Suppressor macrophage (primary cell): ENCODE measurements around the gene SMG5.

ENCODE experiments used
- DNase-seq, 4 experiments: peaks; one replicate each; pipeline ENCODE4 v3.0.0-alpha.2; 2020 to 2022

The SMG5 gene

DNA sequence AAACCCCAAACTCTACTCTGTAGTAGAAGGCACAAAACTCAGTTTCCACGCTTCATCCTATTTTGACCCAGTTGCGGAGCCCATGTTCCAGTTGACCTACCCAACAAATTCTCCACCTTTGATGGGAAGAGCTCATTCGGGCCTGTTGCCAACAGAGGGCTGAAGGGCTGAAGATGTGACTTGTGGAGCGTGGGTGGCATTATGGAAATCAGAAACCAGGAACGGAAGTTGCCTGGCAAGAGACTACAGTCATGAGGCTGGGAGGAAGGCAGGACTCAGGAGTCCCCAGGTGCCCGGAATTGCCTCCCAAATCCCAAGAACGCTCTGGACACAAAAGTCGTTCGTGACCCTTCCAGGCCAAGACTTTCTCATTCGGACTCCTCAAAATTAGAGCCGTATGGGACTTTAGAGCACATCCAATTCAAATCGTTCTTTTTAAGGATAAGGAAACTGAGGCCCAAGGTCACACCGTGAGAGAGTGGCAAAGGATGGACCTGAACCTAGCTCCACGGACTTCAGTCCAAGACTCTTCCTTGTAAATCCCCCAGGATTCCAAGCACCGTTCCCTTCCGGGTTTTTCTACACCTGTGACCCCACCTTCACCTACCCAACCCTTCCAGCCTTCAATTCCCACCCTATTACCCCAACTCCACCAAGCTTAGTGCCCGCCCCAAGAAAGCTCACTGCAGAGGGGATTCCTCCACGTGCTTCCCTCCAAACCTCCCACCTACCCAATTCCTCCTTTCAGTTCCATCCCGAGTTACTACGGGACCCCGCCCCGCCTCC is 739 bp downstream of the SMG5 start:
- peak; percentile 65 to 88 (median 82) for DNase-seq

- peak; percentile 74 to 85 (median 80) for DNase-seq
These were observed 1.3 kb downstream of the SMG5 start for GRCh38 chr1:156281281-156281680.

GRCh38 chr1:156279837-156280236 is 2.8 kb downstream of the SMG5 start:
- DNase-seq = no peak

GRCh38 chr1:156276966-156277381 is 5.7 kb downstream of the SMG5 start:
- DNase-seq = peak in 3 of 4 experiments; percentile 31 to 63 (median 42)

- peak in 3 of 4 experiments; percentile 17 to 79 (median 43) for DNase-seq
These were observed 6.1 kb downstream of the SMG5 start for GRCh38 chr1:156276532-156276931.

DNA sequence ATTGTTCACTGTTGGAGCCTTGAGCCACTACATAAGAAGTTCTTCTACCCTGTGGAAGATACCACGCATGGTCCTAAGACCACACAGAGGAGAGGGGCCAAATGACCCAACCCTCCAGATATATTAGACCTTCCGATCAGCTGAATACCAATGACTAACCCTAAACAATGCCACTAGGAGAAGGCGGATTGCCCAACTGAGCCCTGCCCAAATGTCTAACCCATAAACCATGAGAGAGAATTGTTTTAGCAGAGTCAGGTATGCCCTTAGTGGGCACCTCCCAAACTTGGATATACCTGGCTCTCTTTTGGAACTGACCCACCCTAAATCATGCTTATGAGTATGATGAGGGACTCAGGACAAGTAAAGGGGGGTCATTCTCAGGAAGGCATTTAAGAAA is 12.3 kb downstream of the SMG5 start:
- DNase-seq = no peak

DNA sequence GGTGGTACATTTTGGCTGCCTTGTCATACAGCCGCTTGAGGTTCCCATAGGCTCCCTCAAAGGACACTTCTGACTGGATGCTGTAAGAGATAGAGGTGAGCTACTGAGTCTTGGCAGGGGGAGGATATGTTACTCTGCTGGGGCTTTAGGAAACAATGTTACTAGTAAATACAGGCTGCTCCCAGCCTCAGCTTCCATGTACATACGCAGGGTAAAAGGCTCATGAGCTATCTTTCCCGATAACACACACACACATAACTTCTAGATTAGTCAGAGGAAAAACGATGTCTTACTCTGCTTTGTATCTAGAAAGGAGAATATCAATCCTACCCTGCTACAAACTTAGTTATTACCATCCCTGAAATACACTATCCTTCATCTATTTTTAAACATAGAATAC is 14.3 kb downstream of the SMG5 start:
- no peak for DNase-seq

DNA sequence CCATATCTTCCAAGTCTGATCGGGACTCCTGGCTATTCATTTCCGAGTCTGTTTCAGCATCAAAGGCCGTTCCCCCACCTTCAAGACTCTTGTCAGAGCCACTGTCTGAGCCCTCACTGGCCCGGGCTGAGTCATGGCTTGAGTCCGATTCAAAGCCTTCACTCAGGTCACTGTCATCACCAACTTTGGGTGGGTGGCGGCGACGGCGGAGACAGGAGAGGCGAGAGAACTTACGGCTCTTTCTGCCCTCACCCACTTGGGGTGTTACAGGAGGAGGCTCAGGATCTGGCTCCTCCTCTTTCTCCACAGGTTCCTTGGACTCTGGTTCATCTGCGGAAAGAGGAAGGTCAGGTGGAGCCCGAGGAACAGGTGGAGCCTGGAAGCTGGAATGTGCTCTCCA is 16.6 kb downstream of the SMG5 start:
- DNase-seq = no peak

DNA sequence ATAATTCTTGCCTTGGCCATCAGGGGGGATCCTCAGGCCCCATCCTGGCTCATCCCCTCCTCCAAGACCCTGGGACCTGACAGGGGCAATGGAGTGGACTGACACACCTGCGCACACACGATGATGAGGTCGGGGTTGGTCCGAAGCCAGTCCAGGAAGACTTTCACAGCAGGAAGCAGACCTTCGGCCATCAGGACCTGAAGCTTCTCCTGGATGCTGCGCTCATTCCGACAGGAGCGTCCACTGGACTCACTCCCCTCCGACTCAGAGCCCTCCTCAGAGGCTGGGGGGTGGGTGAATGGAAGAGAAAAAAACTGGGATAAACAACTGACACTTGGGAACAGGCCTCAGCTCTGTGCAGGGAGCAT is 19.4 kb downstream of the SMG5 start:
- no peak for DNase-seq

DNA sequence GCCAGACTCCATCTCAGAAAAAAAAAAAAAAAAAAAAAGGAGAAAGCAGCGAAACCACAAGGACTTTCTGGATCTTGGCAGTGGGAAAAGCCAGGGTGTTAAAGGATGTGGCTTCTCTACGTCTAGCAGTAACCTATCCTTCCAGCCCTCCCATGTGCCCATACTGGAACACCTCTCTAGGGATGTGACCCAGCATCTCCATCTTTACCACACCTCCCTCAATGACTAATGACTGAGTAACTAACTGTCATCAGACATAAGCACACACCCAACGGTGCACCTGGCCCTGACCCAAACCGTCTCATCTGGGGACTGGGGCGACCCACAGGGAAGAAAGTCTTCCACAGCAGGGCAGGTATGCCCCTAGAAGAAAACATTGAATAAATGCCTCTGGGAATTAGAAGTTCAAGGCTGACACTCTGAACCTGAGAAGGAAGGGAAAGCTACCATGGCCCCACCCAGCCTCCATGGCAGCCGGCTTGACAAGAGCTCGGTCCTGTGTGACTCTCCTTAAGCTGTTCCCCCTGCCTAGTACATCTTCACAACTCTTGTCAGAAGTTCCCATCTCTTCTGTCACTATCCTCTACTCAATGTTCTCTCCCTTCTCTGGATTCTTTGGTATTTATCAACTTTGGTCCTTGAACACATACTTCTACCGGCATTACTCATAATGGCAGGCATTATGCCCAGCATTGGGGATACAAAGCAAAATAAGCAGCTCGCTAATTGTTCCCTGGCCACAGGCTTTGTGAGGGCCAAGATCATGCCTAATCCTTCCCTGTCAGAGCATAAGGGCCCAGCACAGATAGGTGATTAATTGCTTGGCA is 20.0 kb downstream of the SMG5 start:
- DNase-seq = no peak

DNA sequence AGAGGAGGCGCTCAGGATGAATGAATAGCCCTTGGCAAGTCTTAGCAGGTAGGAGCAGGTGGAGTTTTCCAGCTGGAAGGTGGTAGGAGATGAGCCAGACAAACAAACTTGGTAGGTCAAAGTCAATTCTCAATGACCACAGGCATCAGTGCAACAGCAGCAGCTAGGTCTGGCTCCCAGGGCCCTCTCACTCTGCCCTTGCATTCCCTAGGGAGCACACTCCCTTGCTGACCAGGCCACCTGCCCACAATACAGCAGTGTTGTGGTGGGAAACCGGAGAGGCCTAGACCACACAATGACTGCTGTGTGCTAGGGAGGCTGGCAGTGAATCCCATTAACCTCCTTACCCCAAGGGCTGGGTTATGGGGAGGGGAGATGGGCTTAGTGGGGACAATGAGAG is 21.7 kb downstream of the SMG5 start:
- DNase-seq = no peak

GRCh38 chr1:156259805-156260204 is 22.8 kb downstream of the SMG5 start:
- DNase-seq = peak in 1 of 4 experiments; percentile 12

- DNase-seq = no peak
These were observed 23.8 kb downstream of the SMG5 start for GRCh38 chr1:156258859-156259258.

DNA sequence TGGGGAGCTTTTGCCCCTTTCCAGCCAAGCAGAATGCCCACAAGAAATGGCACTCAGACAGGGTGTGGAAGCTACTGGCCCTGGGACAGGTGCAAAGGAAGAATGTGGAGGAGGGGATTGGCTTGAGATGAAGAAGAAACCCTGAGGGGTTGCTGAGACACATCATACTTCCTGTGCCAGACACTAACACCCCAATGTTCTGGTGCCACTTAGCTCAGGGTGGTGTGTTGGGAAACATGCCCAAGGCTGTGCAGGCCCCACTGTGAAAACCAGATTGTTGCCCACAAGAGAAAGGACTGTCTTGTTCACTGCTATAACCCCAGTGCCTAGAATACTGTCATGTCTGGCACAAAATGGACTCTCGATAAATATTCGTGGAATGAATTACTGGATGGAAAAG is 24.9 kb downstream of the SMG5 start:
- no peak for DNase-seq

GRCh38 chr1:156253634-156254033 is 29.0 kb downstream of the SMG5 start:
- DNase-seq = no peak

DNA sequence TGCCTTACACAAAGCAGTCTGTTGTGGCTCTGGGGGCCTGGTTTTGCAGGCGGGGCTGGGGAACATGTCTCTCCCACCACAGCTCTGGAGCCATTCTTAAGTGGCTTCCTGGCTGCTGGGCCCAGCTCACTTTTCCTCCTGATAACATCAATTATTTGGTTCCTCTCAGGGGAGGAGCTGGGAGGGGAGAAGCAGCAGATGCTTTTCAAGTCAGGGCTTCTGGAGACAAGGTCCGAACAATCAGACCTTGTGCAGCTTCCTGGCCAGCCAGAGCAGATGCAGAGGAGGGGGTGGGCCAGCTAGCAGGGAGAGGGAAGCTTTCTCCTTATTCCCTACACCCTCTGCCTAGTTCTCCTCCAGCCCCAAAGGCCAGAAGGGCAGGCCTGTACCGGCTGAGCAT is 31.1 kb downstream of the SMG5 start:
- no peak for DNase-seq

- no peak for DNase-seq
These were observed 33.0 kb downstream of the SMG5 start for GRCh38 chr1:156249593-156249992.

- no peak for DNase-seq
These were observed 34.3 kb downstream of the SMG5 start for GRCh38 chr1:156248323-156248683.

DNA sequence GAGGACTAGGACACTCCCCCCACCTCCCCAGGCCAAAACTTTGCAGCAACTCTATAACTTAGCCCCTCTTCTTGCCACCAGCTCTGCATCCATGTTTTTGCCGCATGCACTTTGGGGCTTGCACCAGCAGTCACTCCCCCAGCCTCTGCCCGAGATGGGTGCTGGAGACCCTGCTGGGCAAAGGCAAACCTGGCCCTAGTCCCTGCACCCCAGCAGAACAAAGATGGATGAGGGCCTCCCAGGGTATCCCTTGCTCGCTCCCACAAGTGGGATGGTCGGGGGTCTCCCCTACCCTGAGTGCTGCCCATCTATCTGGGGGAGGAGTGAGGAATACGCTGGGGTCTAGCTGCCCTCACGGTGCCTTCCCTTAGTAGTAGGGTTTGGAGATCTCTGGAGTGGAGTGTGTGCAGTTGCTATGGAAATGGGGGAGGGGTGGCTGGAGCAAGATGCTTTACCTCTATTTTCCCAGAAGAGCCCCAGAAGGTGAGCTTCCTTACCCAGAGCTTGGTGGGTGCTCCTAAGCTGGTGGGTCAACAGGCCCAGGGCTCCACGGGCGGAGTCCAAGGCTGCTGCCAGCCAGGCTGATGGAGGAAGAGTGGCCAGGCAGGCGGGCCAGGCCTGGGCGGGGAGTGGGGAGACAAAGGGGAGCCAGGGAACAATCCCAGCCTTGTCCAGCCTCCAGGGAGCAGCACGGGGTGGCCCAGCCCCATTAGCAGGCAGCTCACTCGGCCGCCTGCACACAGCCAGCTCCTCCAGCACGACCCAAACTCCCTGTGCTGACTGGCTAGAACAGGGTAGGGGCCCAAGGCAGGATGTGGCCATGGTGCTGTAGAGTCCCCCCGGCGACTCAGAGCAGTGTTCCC is 34.9 kb downstream of the SMG5 start, which contains the start of gene PAQR6:
TSS of gene PAQR6 (minus strand) at position 597 of the 863 bp plus-strand sequence. CDS start 1,325 bp downstream, outside the sequence.
- peak in 1 of 4 experiments; percentile 7 for DNase-seq

GRCh38 chr1:156246781-156247459 is 35.7 kb downstream of the SMG5 start:
- peak in 1 of 4 experiments; percentile 8 for DNase-seq

DNA sequence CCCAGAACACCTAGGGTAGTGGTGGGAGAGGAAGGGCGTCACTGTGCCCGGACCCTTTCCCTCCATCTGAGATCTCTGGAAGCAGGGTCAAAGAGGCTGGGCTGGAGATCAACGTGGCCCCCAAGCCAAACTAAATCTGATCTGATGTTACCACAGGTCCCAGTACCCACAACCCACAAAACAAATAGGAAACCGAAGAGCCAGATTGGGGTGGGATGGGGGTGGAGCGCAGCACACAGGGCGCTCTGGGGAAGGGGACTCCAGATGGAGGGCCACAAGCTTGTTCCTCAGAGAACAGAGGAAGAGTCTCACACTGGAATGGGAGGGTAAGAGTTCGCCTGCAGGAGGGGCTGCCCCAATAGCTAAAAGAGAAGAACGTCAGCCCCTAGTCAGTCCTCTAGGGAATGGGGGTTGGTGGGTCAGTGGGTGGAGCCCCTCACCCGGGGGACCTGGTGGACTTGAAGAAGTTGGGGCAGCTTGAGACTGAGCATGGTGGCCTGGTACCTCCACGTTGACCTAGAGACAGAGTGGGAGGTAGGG is 36.3 kb downstream of the SMG5 start:
- DNase-seq = no peak
